Measurements from ENCODE around the gene SYNGR3.

Gene SYNGR3

DNA sequence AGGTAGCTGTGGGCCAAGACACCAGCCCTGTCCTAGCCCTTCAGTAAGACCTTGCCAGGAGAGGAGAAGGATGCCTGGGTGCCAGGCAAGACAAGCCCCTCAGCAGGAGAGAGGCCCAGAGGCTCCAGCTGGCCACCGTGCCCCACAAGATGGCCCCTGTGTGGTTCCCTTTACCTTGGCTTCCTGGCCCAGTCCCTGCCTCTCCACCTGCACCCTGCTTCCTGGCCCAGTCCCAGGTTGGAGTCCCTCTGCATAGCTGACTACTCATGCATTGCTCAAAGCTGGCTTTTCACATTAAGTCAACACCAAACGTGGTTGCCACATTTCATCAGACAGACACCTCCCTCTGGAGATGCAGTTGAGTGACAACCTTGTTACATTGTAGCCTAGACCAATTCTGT lies 4.0 kb downstream of the SYNGR3 start:
- no peak overlapping the region for H3K9ac ChIP-seq (ENCODE audit: insufficient read length)
- no peaks in the 10 kb centered on the region for H3K9me3 ChIP-seq (ENCODE audit: low read depth, low read length)
- TF ChIP-seq EZH2 (IDR thresholded peaks at IDR 0.05) (no peak), FOXP2 (optimal IDR thresholded peaks at IDR 0.05; ENCODE audit: control extremely low read depth, extremely low read length, insufficient read depth) (no peak), POLR2AphosphoS5 (IDR thresholded peaks at IDR 0.05; ENCODE audit: borderline replicate concordance, low read depth, low read length) (no peak)
- no peak for DNase-seq (ENCODE audit: low read depth, low spot score)
- no peak overlapping the region for H3K4me3 ChIP-seq
- 0 out of 2 replicates have a peak overlapping the region, but pooled peaks have one; percentile 13 for H3K27ac ChIP-seq
- H3K36me3 ChIP-seq (ENCODE audit: insufficient read depth, low read length): peaks cover 15% of the 10 kb centered on the region; the same call in 1 of the 2 replicates

DNA sequence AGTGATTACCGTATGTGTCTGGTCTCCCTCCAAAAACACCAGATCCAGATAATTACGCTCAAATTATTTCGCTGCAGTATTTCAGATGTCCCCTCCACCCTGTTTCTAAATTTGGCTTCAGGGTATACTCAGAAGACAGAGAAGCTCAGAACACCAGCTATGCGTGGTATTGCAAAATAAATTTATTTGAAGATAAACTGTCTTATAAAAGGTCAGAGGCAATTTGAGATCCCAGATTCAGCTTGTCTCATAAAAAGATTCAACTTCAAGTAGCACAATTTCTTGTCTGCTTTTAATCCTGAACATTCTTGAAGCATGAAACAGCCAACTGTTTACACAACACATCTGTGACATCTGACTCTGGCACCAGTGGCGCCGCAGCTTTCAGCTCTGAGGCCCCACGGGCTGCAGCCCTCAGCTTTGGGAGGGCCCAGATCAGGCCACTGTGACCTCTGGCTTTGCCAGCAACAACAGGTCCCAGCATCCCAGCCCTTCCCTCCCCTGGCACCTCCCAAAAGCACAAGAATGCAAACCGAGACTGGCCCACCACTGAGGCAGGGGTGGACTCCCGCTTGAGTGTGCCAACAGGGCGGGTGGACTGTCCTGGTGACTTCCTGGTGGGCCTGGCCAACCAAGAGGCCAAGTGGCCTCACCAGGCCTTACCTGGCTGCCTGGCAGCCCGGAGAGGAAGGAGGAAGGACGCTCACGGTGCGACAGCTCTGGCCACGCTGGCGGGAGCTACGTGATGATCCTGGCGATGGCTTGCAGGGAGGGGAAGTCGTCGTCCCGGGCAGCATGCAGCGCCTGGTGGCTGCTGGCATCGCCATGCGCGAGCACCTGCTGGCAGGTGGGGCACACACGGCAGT lies 8.0 kb downstream of the SYNGR3 start:
- H3K36me3 ChIP-seq (ENCODE audit: insufficient read depth, low read length): peaks cover 50% of the 10 kb centered on the region; the same call in 1 of the 2 replicates
- DNase-seq (ENCODE audit: low read depth, low spot score): no peak
- H3K9ac ChIP-seq (ENCODE audit: insufficient read length): no peak overlapping the region
- H3K27ac ChIP-seq: peak overlapping the region; percentile 51
- H3K9me3 ChIP-seq (ENCODE audit: low read depth, low read length): no peaks in the 10 kb centered on the region
- no peak overlapping the region for H3K4me3 ChIP-seq
- no peak; the same call in 1 of the 2 replicates for TF ChIP-seq POLR2AphosphoS5 (IDR thresholded peaks at IDR 0.05; ENCODE audit: borderline replicate concordance, low read depth, low read length)
- TF ChIP-seq EZH2 (IDR thresholded peaks at IDR 0.05): no peak
- TF ChIP-seq FOXP2 (optimal IDR thresholded peaks at IDR 0.05; ENCODE audit: control extremely low read depth, extremely low read length, insufficient read depth): no peak

- no peak overlapping the region for H3K9ac ChIP-seq (ENCODE audit: insufficient read length)
- H3K36me3 ChIP-seq (ENCODE audit: insufficient read depth, low read length): peaks cover 56% of the 10 kb centered on the region; the same call in 1 of the 2 replicates
- DNase-seq (ENCODE audit: low read depth, low spot score): no peak
- peak overlapping the region; percentile 31; the same call in 1 of the 2 replicates for H3K27ac ChIP-seq
- H3K9me3 ChIP-seq (ENCODE audit: low read depth, low read length): no peaks in the 10 kb centered on the region
- no peak overlapping the region for H3K4me3 ChIP-seq
- no peak for TF ChIP-seq FOXP2 (optimal IDR thresholded peaks at IDR 0.05; ENCODE audit: control extremely low read depth, extremely low read length, insufficient read depth)
- no peak for TF ChIP-seq POLR2AphosphoS5 (IDR thresholded peaks at IDR 0.05; ENCODE audit: borderline replicate concordance, low read depth, low read length)
- no peak for TF ChIP-seq EZH2 (IDR thresholded peaks at IDR 0.05)
Observed at GRCh38 chr16:1998360-1998835, 8.6 kb downstream of the SYNGR3 start.

GRCh38 chr16:1998852-1999801 lies 9.4 kb downstream of the SYNGR3 start:
- DNase-seq (ENCODE audit: low read depth, low spot score): no peak
- Histone ChIP-seq H3K36me3 (ENCODE audit: insufficient read depth, low read length) (peaks cover 58% of the 10 kb centered on the region; the same call in 1 of the 2 replicates), H3K9ac (ENCODE audit: insufficient read length) (no peak overlapping the region), H3K27ac (0 out of 2 replicates have a peak overlapping the region, but pooled peaks have one; percentile 9), H3K9me3 (ENCODE audit: low read depth, low read length) (no peaks in the 10 kb centered on the region), H3K4me3 (no peak overlapping the region)
- TF ChIP-seq EZH2 (IDR thresholded peaks at IDR 0.05): no peak
- no peak for TF ChIP-seq FOXP2 (optimal IDR thresholded peaks at IDR 0.05; ENCODE audit: control extremely low read depth, extremely low read length, insufficient read depth)
- no peak for TF ChIP-seq POLR2AphosphoS5 (IDR thresholded peaks at IDR 0.05; ENCODE audit: borderline replicate concordance, low read depth, low read length)

DNA sequence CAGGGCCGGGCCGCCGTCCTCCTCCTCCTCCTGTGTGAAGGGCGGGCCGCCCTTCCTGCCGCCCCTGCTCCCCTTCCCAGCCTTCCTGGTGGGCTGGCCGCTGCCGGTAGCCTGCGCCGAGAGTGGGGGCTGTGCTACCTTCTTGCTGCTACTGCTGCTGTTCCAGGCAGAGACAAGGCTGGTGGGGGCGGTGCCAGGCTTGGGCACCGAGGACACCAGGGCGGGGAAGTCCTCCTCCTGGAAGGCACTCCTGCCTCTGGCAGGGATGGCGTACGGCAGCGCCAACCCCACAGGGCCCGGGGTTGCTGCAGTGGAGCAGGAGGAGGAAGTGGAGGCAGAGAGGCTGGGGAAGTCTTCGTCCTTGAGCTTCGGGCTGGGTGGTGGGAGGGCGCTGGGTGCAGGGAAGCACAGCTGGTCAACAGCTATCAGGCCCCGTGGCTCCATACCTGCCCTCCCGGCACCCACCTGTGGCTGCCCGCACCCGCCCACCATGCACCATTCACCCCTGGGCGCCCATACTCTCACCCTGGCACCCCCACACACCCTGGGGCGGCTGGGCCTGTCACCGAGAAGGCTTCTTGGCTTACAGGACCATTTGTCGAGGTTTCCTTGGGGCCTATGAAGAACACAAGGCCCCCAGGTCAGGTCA lies 10.2 kb downstream of the SYNGR3 start:
- no peak overlapping the region for H3K27ac ChIP-seq
- DNase-seq (ENCODE audit: low read depth, low spot score): no peak
- no peak overlapping the region for H3K4me3 ChIP-seq
- H3K36me3 ChIP-seq (ENCODE audit: insufficient read depth, low read length): peaks cover 58% of the 10 kb centered on the region; the same call in 1 of the 2 replicates
- TF ChIP-seq POLR2AphosphoS5 (IDR thresholded peaks at IDR 0.05; ENCODE audit: borderline replicate concordance, low read depth, low read length): no peak
- no peak for TF ChIP-seq FOXP2 (optimal IDR thresholded peaks at IDR 0.05; ENCODE audit: control extremely low read depth, extremely low read length, insufficient read depth)
- no peak for TF ChIP-seq EZH2 (IDR thresholded peaks at IDR 0.05)
- no peak overlapping the region for H3K9ac ChIP-seq (ENCODE audit: insufficient read length)
- no peaks in the 10 kb centered on the region for H3K9me3 ChIP-seq (ENCODE audit: low read depth, low read length)

DNA sequence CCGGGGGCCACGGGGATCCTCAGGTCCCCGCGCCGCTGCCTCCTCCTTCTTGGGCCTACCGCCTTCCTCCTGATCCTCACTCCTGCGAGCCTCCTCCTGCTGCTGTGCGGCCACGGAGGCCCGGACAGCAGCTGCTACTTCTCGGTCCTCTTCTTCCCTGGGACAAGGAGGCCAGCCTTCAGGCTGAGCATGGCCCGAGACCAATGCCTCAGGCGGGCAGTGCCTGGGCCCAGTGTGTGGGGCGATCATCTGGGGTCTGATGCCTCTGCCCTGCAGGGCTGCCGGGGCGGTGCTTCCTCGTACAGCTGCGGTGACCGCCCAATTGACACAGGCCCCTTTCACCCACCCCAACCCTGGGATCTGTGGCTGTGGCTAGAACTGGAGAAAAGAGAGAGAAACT lies 11.3 kb downstream of the SYNGR3 start:
- Histone ChIP-seq H3K27ac (no peak overlapping the region), H3K9ac (ENCODE audit: insufficient read length) (no peak overlapping the region), H3K9me3 (ENCODE audit: low read depth, low read length) (no peaks in the 10 kb centered on the region), H3K4me3 (no peak overlapping the region), H3K36me3 (ENCODE audit: insufficient read depth, low read length) (peaks cover 58% of the 10 kb centered on the region; the same call in 1 of the 2 replicates)
- TF ChIP-seq EZH2 (IDR thresholded peaks at IDR 0.05): no peak
- no peak for TF ChIP-seq FOXP2 (optimal IDR thresholded peaks at IDR 0.05; ENCODE audit: control extremely low read depth, extremely low read length, insufficient read depth)
- no peak for TF ChIP-seq POLR2AphosphoS5 (IDR thresholded peaks at IDR 0.05; ENCODE audit: borderline replicate concordance, low read depth, low read length)
- DNase-seq (ENCODE audit: low read depth, low spot score): no peak

DNA sequence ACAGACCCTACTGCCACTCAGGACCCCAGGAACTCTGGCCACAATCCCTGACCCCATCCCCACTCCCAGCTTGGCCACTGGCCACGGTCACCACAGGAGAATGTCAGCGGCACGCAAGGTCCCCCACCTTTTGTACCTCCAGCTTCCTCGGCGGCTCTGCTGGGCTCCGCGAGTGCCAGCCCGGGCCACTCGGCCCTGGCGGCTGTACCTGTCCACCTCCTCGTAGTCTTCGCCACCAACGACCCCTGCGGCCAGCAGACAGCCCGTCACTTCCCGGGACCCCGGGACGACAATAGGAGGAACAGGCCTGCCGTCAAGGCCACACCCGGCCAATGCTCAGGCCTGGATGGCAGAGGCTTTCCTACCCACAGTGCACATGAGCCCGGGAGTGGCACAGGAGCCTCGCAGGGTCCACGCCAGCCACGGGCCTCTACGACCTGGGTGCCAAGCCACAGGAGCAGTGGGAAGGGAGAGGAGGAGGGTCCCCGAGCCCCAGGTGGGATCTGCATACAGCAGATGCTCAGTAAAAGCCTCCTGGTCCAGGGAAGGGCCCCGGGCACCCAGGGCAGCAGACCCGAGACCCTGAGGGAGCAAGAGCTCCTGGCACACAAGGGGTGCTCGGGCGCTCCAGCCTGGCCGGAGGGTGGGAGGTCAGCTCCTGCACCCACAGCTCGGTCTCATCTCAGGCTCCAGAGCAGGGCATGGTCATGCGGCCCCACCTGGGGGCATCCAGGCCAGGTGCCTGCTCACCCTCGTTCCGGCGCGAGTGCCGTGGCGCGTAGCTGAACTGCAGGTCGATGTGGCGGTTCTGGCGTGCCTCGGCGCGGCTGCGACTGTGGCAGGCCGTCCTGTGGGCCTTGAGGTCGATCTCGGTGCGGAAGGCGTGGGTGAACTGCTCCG lies 11.9 kb downstream of the SYNGR3 start:
- no peaks in the 10 kb centered on the region for H3K9me3 ChIP-seq (ENCODE audit: low read depth, low read length)
- H3K27ac ChIP-seq: no peak overlapping the region
- peaks cover 56% of the 10 kb centered on the region; the same call in 1 of the 2 replicates for H3K36me3 ChIP-seq (ENCODE audit: insufficient read depth, low read length)
- no peak for DNase-seq (ENCODE audit: low read depth, low spot score)
- H3K9ac ChIP-seq (ENCODE audit: insufficient read length): no peak overlapping the region
- TF ChIP-seq EZH2 (IDR thresholded peaks at IDR 0.05) (no peak), POLR2AphosphoS5 (IDR thresholded peaks at IDR 0.05; ENCODE audit: borderline replicate concordance, low read depth, low read length) (no peak), FOXP2 (optimal IDR thresholded peaks at IDR 0.05; ENCODE audit: control extremely low read depth, extremely low read length, insufficient read depth) (no peak)
- no peak overlapping the region for H3K4me3 ChIP-seq
